IMR-90 (cell line): ENCODE data around the gene ACSL1. TPM values are rescaled to one million over a fixed set of nuclear protein-coding genes. Genes with fewer than 3 reads are reported as not detected.

Source experiments
- ATAC-seq: fragments of 200-7000 bp; cut with Tn5 transposase; 2 replicates; pipeline ENCODE4 v1.9.1; 2020; ENCODE audit warnings: low read depth, mild to moderate bottlenecking, moderate library complexity
- BruUV-seq: library from RNA; stranded (reverse); fragments of 400-500 nt; replicated peaks from 2 replicates; lab custom pipeline; 2021; lab: Mats Ljungman, UMichigan
- CTCF ChIA-PET: fragments of 300-600 bp; formaldehyde crosslinking; extraction: SDS; loops from one replicate; lab custom pipeline; 2021; ENCODE audit warnings: antibody characterized with exemption; lab: Yijun Ruan, JAX
- POLR2A ChIA-PET: fragments of 300-600 bp; sonication (Branson Sonifier 250); formaldehyde crosslinking; loops from one replicate; lab custom pipeline; 2022; ENCODE audit warnings: antibody characterized with exemption; ENCODE audit not compliant: unreplicated experiment; lab: Charles Lee
- DNase-seq: peaks from one replicate; pipeline ENCODE4 v3.0.0; 2013
- H2AFZ ChIP-seq: replicated peaks from 2 replicates; pipeline ENCODE3; 2013; ENCODE audit warnings: low read length, mild to moderate bottlenecking; ENCODE audit not compliant: poor library complexity
- H2AK5ac ChIP-seq: 2 replicates; pipeline ENCODE4 v1.6.1; 2013; ENCODE audit warnings: low read depth, low read length, inconsistent platforms
- H2AK9ac ChIP-seq: replicated peaks from 2 replicates; pipeline ENCODE3; 2013; ENCODE audit warnings: mild to moderate bottlenecking, low read depth, low read length, moderate library complexity; ENCODE audit not compliant: poor library complexity
- H2BK120ac ChIP-seq: 2 replicates; pipeline ENCODE4 v1.6.1; 2013; ENCODE audit warnings: low read depth, low read length, inconsistent platforms
- H2BK15ac ChIP-seq: 3 replicates; pipeline ENCODE4 v1.6.1; 2013; ENCODE audit warnings: low read depth, low read length, inconsistent platforms
- H2BK20ac ChIP-seq: 2 replicates; pipeline ENCODE4 v1.6.1; 2013; ENCODE audit warnings: low read depth, mild to moderate bottlenecking, inconsistent platforms, low read length, moderate library complexity
- H2BK5ac ChIP-seq: 2 replicates; pipeline ENCODE4 v1.6.1; 2013; ENCODE audit warnings: mild to moderate bottlenecking, low read depth, low read length, inconsistent platforms; ENCODE audit not compliant: poor library complexity, severe bottlenecking
- H3K14ac ChIP-seq: replicated peaks from 2 replicates; pipeline ENCODE4 v1.6.1; 2013; ENCODE audit warnings: low read depth, low read length, inconsistent platforms
- H3K18ac ChIP-seq: 2 replicates; pipeline ENCODE4 v1.6.1; 2013; ENCODE audit warnings: low read depth, low read length, control low read depth
- H3K23ac ChIP-seq: 2 replicates; pipeline ENCODE4 v1.6.1; 2013; ENCODE audit warnings: low read depth, low read length, inconsistent platforms
- H3K27ac ChIP-seq: 2 replicates; pipeline ENCODE4 v1.5.1; 2013; ENCODE audit warnings: mild to moderate bottlenecking, control low read depth, low read length; ENCODE audit not compliant: insufficient read depth
- H3K27me3 ChIP-seq: 2 replicates; pipeline ENCODE4 v1.6.1; 2013; ENCODE audit warnings: low read length; ENCODE audit not compliant: control insufficient read depth, insufficient read depth
- H3K36me3 ChIP-seq: 2 replicates; pipeline ENCODE4 v1.6.1; 2013; ENCODE audit warnings: low read length, mixed read lengths; ENCODE audit not compliant: control insufficient read depth, insufficient read depth
- H3K4ac ChIP-seq: 2 replicates; pipeline ENCODE4 v1.6.1; 2013; ENCODE audit warnings: low read depth, low read length, inconsistent platforms
- H3K4me1 ChIP-seq: 2 replicates; pipeline ENCODE4 v1.6.1; 2013; ENCODE audit warnings: low read length, mixed read lengths; ENCODE audit not compliant: control insufficient read depth, insufficient read depth
- H3K4me2 ChIP-seq: 2 replicates; pipeline ENCODE4 v1.6.1; 2013; ENCODE audit warnings: low read depth, mild to moderate bottlenecking, control low read depth, low read length, moderate library complexity
- H3K4me3 ChIP-seq: 2 replicates; pipeline ENCODE4 v1.5.1; 2013; ENCODE audit warnings: low read depth, mild to moderate bottlenecking, control low read depth, low read length, moderate library complexity; ENCODE audit not compliant: insufficient read depth
- H3K56ac ChIP-seq: 2 replicates; pipeline ENCODE4 v1.6.1; 2013; ENCODE audit warnings: low read length, inconsistent platforms; ENCODE audit not compliant: insufficient read depth; ENCODE audit errors: extremely low read depth
- H3K79me1 ChIP-seq, 2 experiments: 2 replicates each; pipeline ENCODE4 v1.6.1; 2013; ENCODE audit warnings: low read length in 2 of 2, inconsistent platforms in 1 of 2, low read depth in 1 of 2
- H3K9ac ChIP-seq: 2 replicates; pipeline ENCODE4 v1.6.1; 2013; ENCODE audit warnings: low read depth, low read length, control low read depth
- H3K9me1 ChIP-seq: 2 replicates; pipeline ENCODE4 v1.6.1; 2013; ENCODE audit warnings: low read length, inconsistent platforms; ENCODE audit not compliant: insufficient read depth
- H3K9me3 ChIP-seq: 2 replicates; pipeline ENCODE4 v1.6.1; 2013; ENCODE audit warnings: low read length; ENCODE audit not compliant: control insufficient read depth, insufficient read depth
- H4K20me1 ChIP-seq: 2 replicates; pipeline ENCODE4 v1.6.1; 2013; ENCODE audit warnings: low read length, inconsistent platforms; ENCODE audit not compliant: insufficient read depth
- H4K5ac ChIP-seq: 2 replicates; pipeline ENCODE4 v1.6.1; 2013; ENCODE audit warnings: mild to moderate bottlenecking, low read depth, low read length, control low read depth
- H4K8ac ChIP-seq, 2 experiments: 2 replicates each; pipeline ENCODE4 v1.6.1; 2013; ENCODE audit warnings: low read depth in 2 of 2, low read length in 2 of 2, control low read depth in 1 of 2, inconsistent platforms in 1 of 2
- H4K91ac ChIP-seq: 2 replicates; pipeline ENCODE4 v1.6.1; 2013; ENCODE audit warnings: low read depth, low read length, inconsistent platforms; ENCODE audit not compliant: insufficient read depth
- BHLHE40 ChIP-seq: fragments of 150-350 bp; IDR thresholded peaks from 2 replicates; pipeline ENCODE4 v1.6.1; 2016; ENCODE audit warnings: mild to moderate bottlenecking, low read depth, low read length
- CEBPB ChIP-seq: IDR thresholded peaks from 2 replicates; pipeline ENCODE4 v1.6.1; 2012; ENCODE audit warnings: low read depth, low read length, improper control_type of control experiment
- CHD1 ChIP-seq: IDR thresholded peaks from 2 replicates; pipeline ENCODE4 v1.6.1; 2012; ENCODE audit warnings: low read depth, low read length, improper control_type of control experiment
- ELK1 ChIP-seq: fragments of 150-350 bp; IDR thresholded peaks from 2 replicates; pipeline ENCODE4 v1.6.1; 2016; ENCODE audit warnings: low read depth, mild to moderate bottlenecking, low read length, moderate library complexity, borderline replicate concordance
- FOS ChIP-seq: fragments of 150-350 bp; IDR thresholded peaks from 2 replicates; pipeline ENCODE4 v1.6.1; 2016; ENCODE audit warnings: low read depth, low read length
- MAFK ChIP-seq: IDR thresholded peaks from 2 replicates; pipeline ENCODE4 v1.6.1; 2012; ENCODE audit warnings: low read depth, low read length, improper control_type of control experiment
- MAZ ChIP-seq: IDR thresholded peaks from 2 replicates; pipeline ENCODE4 v1.6.1; 2012; ENCODE audit warnings: low read depth, mild to moderate bottlenecking, low read length, improper control_type of control experiment, moderate library complexity, borderline replicate concordance
- MXI1 ChIP-seq: IDR thresholded peaks from 2 replicates; pipeline ENCODE4 v1.6.1; 2012; ENCODE audit warnings: low read depth, mild to moderate bottlenecking, low read length, moderate library complexity, borderline replicate concordance
- NFE2L2 ChIP-seq: fragments of 150-350 bp; IDR thresholded peaks from 2 replicates; pipeline ENCODE4 v1.6.1; 2016; ENCODE audit warnings: low read depth, mild to moderate bottlenecking, low read length
- POLR2A ChIP-seq: IDR thresholded peaks from 2 replicates; pipeline ENCODE4 v1.6.1; 2012; ENCODE audit warnings: mild to moderate bottlenecking, low read depth, low read length
- RAD21 ChIP-seq: IDR thresholded peaks from 2 replicates; pipeline ENCODE4 v1.6.1; 2012; ENCODE audit warnings: low read length, improper control_type of control experiment
- RCOR1 ChIP-seq: IDR thresholded peaks from 2 replicates; pipeline ENCODE4 v1.6.1; 2012; ENCODE audit warnings: mild to moderate bottlenecking, low read length, improper control_type of control experiment; ENCODE audit not compliant: insufficient replicate concordance
- RFX5 ChIP-seq: IDR thresholded peaks from 2 replicates; pipeline ENCODE4 v1.8.0; 2012; ENCODE audit warnings: low read depth, mild to moderate bottlenecking, low read length, moderate library complexity
- SMC3 ChIP-seq: fragments of 150-350 bp; IDR thresholded peaks from 2 replicates; pipeline ENCODE4 v1.6.1; 2016; ENCODE audit warnings: low read depth, mild to moderate bottlenecking, antibody characterized with exemption, low read length, moderate library complexity
- WGBS, 2 experiments: methylation state at CpG; one replicate each; pipeline versions ENCODE4 v1.1.5 to v1.1.7; 2013; ENCODE audit warnings: missing lambda C conversion rate in 2 of 2; ENCODE audit not compliant: insufficient read length in 1 of 2; ENCODE audit errors: extremely low coverage in 2 of 2; 5-methylcytosine and 5-hydroxymethylcytosine counted together
- dilution Hi-C: fragments of 300-500 bp; cut with HindIII; formaldehyde crosslinking; loops from one replicate; pipeline ENCODE4 v1.14.3; 2018; ENCODE audit warnings: low sequenced_read_pairs; ENCODE audit not compliant: unreplicated experiment
- in situ Hi-C: fragments of 300-500 bp; cut with MboI; formaldehyde crosslinking; loops from 3 replicates; pipeline ENCODE4 v1.14.3; 2019; ENCODE audit warnings: low sequenced_read_pairs, inconsistent platforms, mixed read lengths
- intact Hi-C: fragments of 100-400 bp; cut with micrococcal nuclease; formaldehyde crosslinking; loops from 2 replicates; pipeline ENCODE4 v1.10.0; 2022
- polyA plus RNA-seq, 3 experiments: library from polyadenylated mRNA; depleted of rRNA; stranded (reverse); fragments of >200 nt; gene quantifications; 2 replicates each; pipeline ENCODE4 v1.2.3, GENCODE V29; 2012; ENCODE audit warnings: low replicate concordance in 1 of 3
- total RNA-seq: library from RNA; depleted of rRNA; stranded (reverse); fragments of >200 nt; gene quantifications from 2 replicates; pipeline ENCODE4 v1.2.3, GENCODE V29; 2012
- TF ChIP-seq, protein P1 (sequence below): fragments of 150-350 bp; IDR thresholded peaks from 2 replicates; pipeline ENCODE4 v1.6.1; 2017; ENCODE audit warnings: mild to moderate bottlenecking, antibody characterized with exemption, low read length, low read depth
- TF ChIP-seq, protein P2 (sequence below): conservative IDR thresholded peaks from 2 replicates; pipeline ENCODE4 v1.5.1; 2012; ENCODE audit warnings: mild to moderate bottlenecking, low read depth, low read length, improper control_type of control experiment

The ACSL1 gene
- total and polyA plus RNA-seq, 2 of the 4 experiments (the other 2 are of a cell fraction): 14.4 to 26.0 TPM

GRCh38 chr4:184734758-184735157, 91.0 kb downstream of the ACSL1 start:
- BruUV-seq: no TSS peak
- Histone ChIP-seq H3K56ac (no peak overlapping the region), H3K4ac (no peak overlapping the region), H3K79me1 (peaks cover 11 to 27% of the 10 kb centered on the region in 2 experiments), H4K5ac (no peak overlapping the region), H3K14ac (no peak overlapping the region), H3K9ac (no peak overlapping the region), H2BK5ac (no peak overlapping the region), H2AFZ (no peak overlapping the region), H4K91ac (no peak overlapping the region), H2BK20ac (no peak overlapping the region), H2AK5ac (no peak overlapping the region), H3K36me3 (no peaks in the 10 kb centered on the region), H3K27me3 (no peaks in the 10 kb centered on the region), H2AK9ac (no peak overlapping the region), H3K4me2 (peak overlapping the region; percentile 87; the same call in 1 of the 2 replicates), H3K27ac (no peak overlapping the region), H2BK120ac (no peak overlapping the region), H4K20me1 (no peaks in the 10 kb centered on the region; the same call in 1 of the 2 replicates), H3K4me1 (peaks cover 4% of the 10 kb centered on the region), H3K23ac (no peak overlapping the region), H3K18ac (no peak overlapping the region), H2BK15ac (no peak overlapping the region), H3K9me3 (no peaks in the 10 kb centered on the region), H3K4me3 (no peak overlapping the region), H3K9me1 (no peaks in the 10 kb centered on the region), H4K8ac (peak overlapping the region; percentile 57 to 93; a peak in 2 of 4 replicates)
- DNase-seq (no peak), ATAC-seq (no peak)
- ChIA-PET POLR2A (no interaction called here), CTCF (interaction anchor here (0.7 to 2.9 kb wide), 3 partner anchors 11 to 449 kb away, joined by 3 to 12 read pairs (median 3); no protein-coding TSS in a partner anchor)
- dilution Hi-C loops (no loop called here), intact Hi-C loops (loop anchor here (1.0 to 5.0 kb wide), 4 partner anchors 85 to 467 kb away; partner anchors contain the start of genes CASP3, IRF2 and PRIMPOL), in situ Hi-C loops (no loop called here)
- TF ChIP-seq NFE2L2: no peak
- no peak for TF ChIP-seq SMC3
- TF ChIP-seq BHLHE40: no peak
- TF ChIP-seq MAFK: no peak
- TF ChIP-seq CEBPB: no peak
- TF ChIP-seq POLR2A: no peak
- TF ChIP-seq ELK1: no peak
- no peak for TF ChIP-seq RCOR1
- TF ChIP-seq, protein P1, sequence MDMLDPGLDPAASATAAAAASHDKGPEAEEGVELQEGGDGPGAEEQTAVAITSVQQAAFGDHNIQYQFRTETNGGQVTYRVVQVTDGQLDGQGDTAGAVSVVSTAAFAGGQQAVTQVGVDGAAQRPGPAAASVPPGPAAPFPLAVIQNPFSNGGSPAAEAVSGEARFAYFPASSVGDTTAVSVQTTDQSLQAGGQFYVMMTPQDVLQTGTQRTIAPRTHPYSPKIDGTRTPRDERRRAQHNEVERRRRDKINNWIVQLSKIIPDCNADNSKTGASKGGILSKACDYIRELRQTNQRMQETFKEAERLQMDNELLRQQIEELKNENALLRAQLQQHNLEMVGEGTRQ: no peak
- TF ChIP-seq RFX5: no peak
- no peak for TF ChIP-seq CHD1
- no peak for TF ChIP-seq MAZ
- TF ChIP-seq FOS: no peak
- TF ChIP-seq, protein P2, sequence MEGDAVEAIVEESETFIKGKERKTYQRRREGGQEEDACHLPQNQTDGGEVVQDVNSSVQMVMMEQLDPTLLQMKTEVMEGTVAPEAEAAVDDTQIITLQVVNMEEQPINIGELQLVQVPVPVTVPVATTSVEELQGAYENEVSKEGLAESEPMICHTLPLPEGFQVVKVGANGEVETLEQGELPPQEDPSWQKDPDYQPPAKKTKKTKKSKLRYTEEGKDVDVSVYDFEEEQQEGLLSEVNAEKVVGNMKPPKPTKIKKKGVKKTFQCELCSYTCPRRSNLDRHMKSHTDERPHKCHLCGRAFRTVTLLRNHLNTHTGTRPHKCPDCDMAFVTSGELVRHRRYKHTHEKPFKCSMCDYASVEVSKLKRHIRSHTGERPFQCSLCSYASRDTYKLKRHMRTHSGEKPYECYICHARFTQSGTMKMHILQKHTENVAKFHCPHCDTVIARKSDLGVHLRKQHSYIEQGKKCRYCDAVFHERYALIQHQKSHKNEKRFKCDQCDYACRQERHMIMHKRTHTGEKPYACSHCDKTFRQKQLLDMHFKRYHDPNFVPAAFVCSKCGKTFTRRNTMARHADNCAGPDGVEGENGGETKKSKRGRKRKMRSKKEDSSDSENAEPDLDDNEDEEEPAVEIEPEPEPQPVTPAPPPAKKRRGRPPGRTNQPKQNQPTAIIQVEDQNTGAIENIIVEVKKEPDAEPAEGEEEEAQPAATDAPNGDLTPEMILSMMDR: no peak
- no peak for TF ChIP-seq RAD21
- no peak for TF ChIP-seq MXI1
- no CpG with 5 or more reads among the region's 6 CpGs for WGBS, 2 experiments
